Measurements from ENCODE around the gene MRPS6.
A peak's percentile ranks its signal among the peaks of the same experiment; 100 is the strongest.

MRPS6 gene

GRCh38 chr21:34180407-34180806, 107.0 kb downstream of the MRPS6 start:
- peak in 1 of 51 donors; percentile 65 for DNase-seq

DNA sequence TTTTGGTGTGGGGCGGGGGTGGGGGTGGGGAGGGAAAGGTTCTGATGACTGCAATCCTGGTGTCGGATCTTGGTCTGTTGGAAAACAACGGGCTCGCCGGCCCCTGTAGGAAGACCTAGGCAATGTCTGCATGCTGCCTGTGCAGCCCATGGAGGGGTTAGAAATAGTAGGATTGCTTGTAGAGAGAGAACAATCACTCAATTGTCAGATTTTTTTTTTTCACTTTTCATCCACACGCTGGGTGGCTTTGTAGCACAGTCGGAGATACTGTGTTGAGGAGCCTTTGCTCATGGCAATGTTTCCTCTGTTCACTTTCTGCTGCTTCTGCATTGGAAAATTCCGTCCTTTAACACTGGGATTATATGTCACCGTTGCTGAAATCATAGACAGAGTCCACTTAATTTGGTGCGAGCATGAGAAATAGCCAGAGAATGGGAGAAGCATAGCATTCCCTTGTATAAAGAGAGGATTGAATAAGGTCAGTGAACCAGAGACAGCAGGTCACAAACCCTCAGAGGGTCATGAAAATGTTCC, 107.5 kb downstream of the MRPS6 start:
- DNase-seq = peak in 16 of 51 donors; percentile 6 to 65 (median 20)

- DNase-seq = no peak
Measured at GRCh38 chr21:34181431-34182039, 108.2 kb downstream of the MRPS6 start.

DNA sequence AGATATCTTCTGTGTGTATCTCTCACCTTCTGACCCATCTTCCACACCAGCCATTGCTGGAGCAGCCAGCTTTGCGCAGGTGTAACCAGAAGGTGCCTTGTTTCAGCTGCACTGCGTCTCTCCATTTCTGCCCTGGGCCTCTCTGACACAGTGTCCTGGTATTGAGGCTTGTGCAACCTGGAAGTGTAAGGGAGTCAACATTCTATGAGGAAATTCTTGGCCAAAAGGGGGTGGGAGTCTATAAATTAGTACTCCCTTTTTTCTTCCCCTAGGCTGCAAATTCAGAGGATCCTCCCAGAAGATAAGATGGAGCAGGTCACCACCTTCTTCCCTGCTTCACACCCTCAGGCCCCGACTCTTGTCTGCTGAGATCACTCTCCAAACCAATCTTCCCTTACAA, 109.1 kb downstream of the MRPS6 start:
- no peak for DNase-seq

- DNase-seq = no peak
Measured at GRCh38 chr21:34183331-34183928, 110.1 kb downstream of the MRPS6 start.

- DNase-seq = no peak
Measured at GRCh38 chr21:34184232-34184631, 110.9 kb downstream of the MRPS6 start.

DNA sequence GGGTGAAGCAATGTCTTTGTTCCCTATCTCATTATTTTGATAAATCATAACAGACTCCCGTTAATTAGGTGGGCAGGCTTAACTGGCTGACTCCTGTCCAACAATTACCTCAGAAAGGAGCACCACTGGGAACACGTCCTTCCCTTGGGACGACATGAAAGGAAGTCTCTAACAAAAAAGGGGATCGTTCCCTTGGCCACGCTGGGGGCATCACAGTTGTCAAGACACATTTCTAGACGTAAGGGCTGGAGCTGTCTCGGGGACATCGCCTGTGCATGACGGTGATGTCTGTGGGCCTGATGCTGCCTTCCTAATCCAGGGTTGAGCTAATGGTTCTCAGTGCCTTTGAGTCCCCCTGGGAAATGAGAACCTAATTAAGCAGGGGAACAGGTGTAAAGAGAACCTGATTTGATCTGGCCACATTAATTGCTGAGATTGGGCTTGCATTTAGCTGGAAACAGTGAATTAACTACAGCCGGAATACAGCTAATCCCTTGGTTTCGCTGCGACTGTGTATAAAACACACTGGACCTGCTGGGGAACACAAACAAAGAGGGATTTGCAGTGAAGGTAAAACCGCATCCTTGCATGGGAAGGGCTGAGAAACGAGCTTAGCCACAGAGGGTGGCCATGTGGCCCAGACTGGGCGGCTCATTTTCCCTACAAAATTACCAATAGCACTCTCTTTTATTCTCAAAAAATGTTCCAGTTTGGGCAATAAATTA, 111.8 kb downstream of the MRPS6 start:
- no peak for DNase-seq

DNA sequence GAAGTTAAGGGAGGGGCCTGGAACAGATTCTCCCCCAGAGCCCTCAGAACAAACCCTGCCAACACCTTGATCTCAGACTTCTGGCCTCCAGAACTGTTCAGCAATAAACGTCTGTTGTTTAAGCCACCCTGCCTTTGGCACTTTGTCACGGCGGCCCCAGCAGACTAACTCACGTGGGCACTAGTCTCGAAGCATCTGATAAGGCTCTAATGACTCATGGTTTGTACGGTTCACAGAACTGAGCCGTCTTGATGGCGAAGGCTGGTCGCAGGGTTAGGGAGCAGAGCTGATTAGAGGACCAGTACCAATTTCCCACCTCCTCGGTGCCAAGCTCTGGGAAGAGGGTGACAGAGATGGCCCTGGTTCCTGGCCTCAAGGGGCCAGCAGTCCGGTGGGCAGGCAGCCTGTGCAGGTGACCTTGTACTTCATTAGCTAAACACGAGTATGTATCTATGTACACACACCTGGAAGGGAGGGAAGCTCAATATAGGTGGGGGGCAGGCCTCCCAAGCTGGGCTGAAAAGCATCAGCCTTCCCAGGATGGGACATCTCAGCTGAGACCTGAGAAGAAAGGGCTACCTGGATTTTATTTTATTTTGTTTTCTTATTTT, 112.8 kb downstream of the MRPS6 start:
- DNase-seq = no peak

DNA sequence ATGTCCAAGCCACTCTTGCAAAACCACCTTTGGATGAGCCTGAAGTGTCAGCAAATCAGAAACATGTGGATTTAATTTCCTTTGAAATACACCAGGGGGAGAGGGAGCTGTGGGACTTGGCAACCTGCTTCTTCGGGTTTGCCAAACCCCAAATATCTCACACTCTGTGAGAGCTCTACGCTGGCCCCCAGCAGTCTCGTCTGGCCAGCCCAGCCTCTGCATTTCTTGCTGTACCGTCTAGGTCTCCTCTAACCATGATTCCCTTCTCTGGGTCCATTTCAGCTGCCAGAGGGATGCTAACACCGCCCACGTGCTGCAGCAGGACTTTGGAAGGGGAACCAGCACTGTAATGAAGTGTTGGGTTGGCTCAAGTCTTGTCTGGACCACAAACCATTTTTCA, 114.6 kb downstream of the MRPS6 start:
- DNase-seq = no peak

DNA sequence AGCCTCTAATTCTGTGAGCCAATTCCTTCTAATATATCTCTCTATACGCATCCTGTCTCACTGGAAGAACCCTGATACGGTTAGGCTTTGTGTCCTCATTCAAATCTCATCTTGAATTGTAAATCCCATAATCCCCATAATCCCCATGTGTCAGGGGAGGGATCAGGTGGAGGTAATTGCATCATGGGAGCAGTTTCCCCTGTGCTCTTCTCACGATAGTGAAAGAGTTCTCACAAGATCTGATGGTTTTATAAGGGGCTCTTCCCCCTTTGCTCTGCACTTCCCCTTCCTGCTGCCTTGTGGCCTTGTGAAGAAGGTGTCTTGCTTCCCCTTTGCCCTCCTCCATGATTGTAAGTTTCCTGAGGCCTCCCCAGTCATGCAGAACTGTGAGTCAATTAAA, 116.1 kb downstream of the MRPS6 start:
- no peak for DNase-seq

GRCh38 chr21:34190576-34191321, 117.4 kb downstream of the MRPS6 start:
- peak in 1 of 51 donors; percentile 16 for DNase-seq

DNA sequence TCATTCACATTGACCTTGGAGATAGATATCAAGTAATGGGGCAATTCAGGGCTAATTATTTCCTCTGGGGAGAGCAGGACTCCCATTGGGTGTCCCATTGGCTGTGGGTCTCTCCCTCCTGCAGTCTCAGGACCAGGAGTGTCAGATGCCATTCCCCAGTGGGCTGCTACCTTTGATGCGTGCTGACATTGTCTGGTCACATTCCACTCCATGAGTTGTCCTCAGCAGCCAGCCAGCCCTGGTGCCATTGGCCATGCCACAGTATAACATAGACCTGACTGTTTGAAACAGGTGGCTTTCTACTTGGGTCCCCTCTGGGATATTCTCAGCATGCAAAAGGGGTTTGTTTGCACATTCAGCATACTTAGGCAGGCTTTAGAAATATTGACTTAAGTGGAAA, 118.5 kb downstream of the MRPS6 start:
- DNase-seq = no peak

Data from hypothalamus (tissue), 51 donors.